HepG2 (cell line): ENCODE results near the gene PPP1R12A. TPM values are rescaled to one million over a fixed set of nuclear protein-coding genes. Genes with fewer than 3 reads are reported as not detected.
A peak's percentile ranks its signal among the peaks of the same experiment; 100 is the strongest.

Experiments
- CCDC6 ChIP-seq: sonication (generic); formaldehyde crosslinking; IDR thresholded peaks from 2 replicates; pipeline ENCODE4 v1.8.1; 2022; ENCODE audit warnings: mild to moderate bottlenecking, missing genetic modification reagents, moderate library complexity
- DNMT1 ChIP-seq: sonication (generic); formaldehyde crosslinking; IDR thresholded peaks from 2 replicates; pipeline ENCODE4 v1.5.1; 2020; ENCODE audit warnings: mild to moderate bottlenecking, missing genetic modification reagents
- FIP1L1 ChIP-seq: fragments of 200-400 bp; formaldehyde crosslinking; IDR thresholded peaks from 2 replicates; pipeline ENCODE4 v1.6.1; 2018; ENCODE audit warnings: low read depth, mild to moderate bottlenecking, low read length, moderate library complexity, borderline replicate concordance; ENCODE audit not compliant: insufficient read depth
- FOXO4 ChIP-seq: sonication (generic); formaldehyde crosslinking; conservative IDR thresholded peaks from 2 replicates; pipeline ENCODE4 v1.8.1; 2023; ENCODE audit warnings: missing genetic modification reagents
- HHEX ChIP-seq: IDR thresholded peaks from 2 replicates; pipeline ENCODE4 v1.6.1; 2016; ENCODE audit warnings: control low read depth
- HNRNPL ChIP-seq: fragments of 200-400 bp; formaldehyde crosslinking; IDR thresholded peaks from 2 replicates; pipeline ENCODE4 v1.6.1; 2017; ENCODE audit warnings: mild to moderate bottlenecking, low read depth, low read length
- NCOA1 ChIP-seq: sonication (generic); formaldehyde crosslinking; IDR thresholded peaks from 2 replicates; pipeline ENCODE4 v1.9.0; 2021; ENCODE audit warnings: missing genetic modification reagents
- TARDBP ChIP-seq: sonication (generic); formaldehyde crosslinking; IDR thresholded peaks from 2 replicates; pipeline ENCODE4 v1.8.0; 2022; ENCODE audit warnings: mild to moderate bottlenecking, missing genetic modification reagents
- THAP11 ChIP-seq: IDR thresholded peaks from 2 replicates; pipeline ENCODE4 v1.6.1; 2016; ENCODE audit warnings: missing biosample characterization, missing genetic modification reagents
- ZBTB34 ChIP-seq: sonication (generic); formaldehyde crosslinking; IDR thresholded peaks from 2 replicates; pipeline ENCODE4 v1.8.0; 2022; ENCODE audit warnings: mild to moderate bottlenecking, missing genetic modification reagents
- ZBTB7A ChIP-seq: sonication (generic); formaldehyde crosslinking; IDR thresholded peaks from 2 replicates; pipeline ENCODE4 v1.8.0; 2022; ENCODE audit warnings: mild to moderate bottlenecking, missing genetic modification reagents
- ZEB1 ChIP-seq: IDR thresholded peaks from 2 replicates; pipeline ENCODE4 v1.6.1; 2012; ENCODE audit warnings: mild to moderate bottlenecking, low read depth, inconsistent platforms; ENCODE audit not compliant: insufficient replicate concordance
- ZHX2 ChIP-seq, 2 experiments: sonication (generic) in 1 of 2; formaldehyde crosslinking in 1 of 2; IDR thresholded peaks; 2 replicates each; pipeline versions ENCODE4 v1.6.1 to v1.9.0; 2014 to 2022; ENCODE audit warnings: antibody characterized with exemption in 1 of 2, borderline replicate concordance in 1 of 2, inconsistent platforms in 1 of 2, low read depth in 1 of 2, missing genetic modification reagents in 1 of 2
- ZNF136 ChIP-seq: sonication (generic); formaldehyde crosslinking; IDR thresholded peaks from 2 replicates; pipeline ENCODE4 v1.8.1; 2022; ENCODE audit warnings: low read depth, mild to moderate bottlenecking, moderate library complexity, missing genetic modification reagents
- ZNF354B ChIP-seq: sonication (generic); formaldehyde crosslinking; IDR thresholded peaks from 2 replicates; pipeline ENCODE4 v1.8.0; 2022; ENCODE audit warnings: mild to moderate bottlenecking, missing genetic modification reagents
- ZNF564 ChIP-seq: sonication (generic); formaldehyde crosslinking; IDR thresholded peaks from 2 replicates; pipeline ENCODE4 v1.8.1; 2023; ENCODE audit warnings: mild to moderate bottlenecking, missing genetic modification reagents
- ZNF703 ChIP-seq: sonication (generic); formaldehyde crosslinking; IDR thresholded peaks from 2 replicates; pipeline ENCODE4 v1.5.1; 2020; ENCODE audit warnings: missing genetic modification reagents, mild to moderate bottlenecking, moderate library complexity, borderline replicate concordance
- ZNF713 ChIP-seq: sonication (generic); formaldehyde crosslinking; IDR thresholded peaks from 2 replicates; pipeline ENCODE4 v1.4.0; 2020; ENCODE audit warnings: mild to moderate bottlenecking, missing genetic modification reagents
- ZNF746 ChIP-seq: sonication (generic); formaldehyde crosslinking; IDR thresholded peaks from 2 replicates; pipeline ENCODE4 v1.8.0; 2022; ENCODE audit warnings: mild to moderate bottlenecking, missing genetic modification reagents
- ZNF775 ChIP-seq: sonication (generic); formaldehyde crosslinking; IDR thresholded peaks from 2 replicates; pipeline ENCODE4 v1.4.0; 2020; ENCODE audit warnings: missing genetic modification reagents, mild to moderate bottlenecking, moderate library complexity, borderline replicate concordance
- polyA plus RNA-seq, 8 experiments: library from polyadenylated mRNA; depleted of rRNA in 3 of 8; stranded (reverse) in 7 of 8; unstranded in 1 of 8; fragments of >200 nt; fragmentation: Illumina TruSeq in 4 of 8; extraction: Trizol in 4 of 8; gene quantifications; 2 replicates each; pipeline versions ENCODE4 v1.2.1 to v1.2.3, GENCODE V29; 2011 to 2016; ENCODE audit warnings: low read depth in 4 of 8, missing spikeins in 1 of 8, mixed read lengths in 1 of 8; ENCODE audit not compliant: insufficient read depth in 1 of 8
- total RNA-seq, 5 experiments: library from RNA; depleted of rRNA; stranded (reverse); fragments of >200 nt; fragmentation: Illumina TruSeq; extraction: Trizol; gene quantifications; 2 replicates each; pipeline ENCODE4 v1.2.3, GENCODE V29; 2016; ENCODE audit warnings: low read depth in 1 of 5

PPP1R12A gene
- total and polyA plus RNA-seq, 2 of the 13 experiments (the other 11 are each of a cell fraction or from before 2014, with no cell fraction given): 23.8 to 50.0 TPM

GRCh38 chr12:79935021-79935623 lies at the start of gene PPP1R12A (continued):
- TF ChIP-seq ZNF703 (CRISPR knock-in tag) (no peak), ZBTB7A (CRISPR knock-in tag) (no peak), NCOA1 (CRISPR knock-in tag) (no peak), HHEX (CRISPR knock-in tag) (no peak), ZNF564 (CRISPR knock-in tag) (0 out of 2 replicates have a peak, but pooled peaks have one; percentile 36), DNMT1 (CRISPR knock-in tag) (no peak), ZNF136 (CRISPR knock-in tag) (no peak), ZNF713 (CRISPR knock-in tag) (no peak), THAP11 (CRISPR knock-in tag) (peak; percentile 83), ZNF746 (CRISPR knock-in tag) (peak; percentile 58), CCDC6 (CRISPR knock-in tag) (peak; percentile 86; the same call in 1 of the 2 replicates), ZNF775 (CRISPR knock-in tag) (no peak), FOXO4 (no peak), ZNF354B (CRISPR knock-in tag) (0 out of 2 replicates have a peak, but pooled peaks have one; percentile 35), ZEB1 (no peak), FIP1L1 (no peak), TARDBP (CRISPR knock-in tag) (peak; percentile 74), HNRNPL (0 out of 2 replicates have a peak, but pooled peaks have one; percentile 42), ZBTB34 (CRISPR knock-in tag) (peak; percentile 68; the same call in 1 of the 2 replicates), ZHX2 (IDR thresholded peaks at IDR 0.05; ENCODE audit: low read depth) (no peak), ZHX2 (CRISPR knock-in tag; IDR thresholded peaks at IDR 0.05; ENCODE audit: borderline replicate concordance) (no peak)
